ENCODE measurements around the gene AQP12A. TPM values are rescaled to one million over a fixed set of nuclear protein-coding genes. Genes with fewer than 3 reads are reported as not detected.
"Not testable (repeated sequence)": the region's sequence is repeated elsewhere in the genome, so short reads cannot be mapped to it uniquely, and the experiment has no call there.

The AQP12A gene
- not detected in 2 replicates for total RNA-seq
- long read RNA-seq = 0 reads

- not testable (repeated sequence) for H3K9me3 Mint-ChIP-seq; H3K27me3 Mint-ChIP-seq (ENCODE audit: low read depth); H3K4me3 Mint-ChIP-seq; H3K4me1 Mint-ChIP-seq; DNase-seq (ENCODE audit: low read depth, low spot score); H3K27ac Mint-ChIP-seq (ENCODE audit: unreplicated experiment); H3K36me3 Mint-ChIP-seq (ENCODE audit: low read depth)
Observed at GRCh38 chr2:240691631-240692420, at the start of gene AQP12A. AQP12A (plus strand) TSS chr2:240691866; CDS start chr2:240691914, 48 bp downstream.

GRCh38 chr2:240642061-240642805, 49.4 kb upstream of the AQP12A start:
- Mint-ChIP-seq H3K4me3 (no peak overlapping the region), H3K27ac (ENCODE audit: unreplicated experiment) (no peak overlapping the region), H3K9me3 (no peaks in the 10 kb centered on the region), H3K4me1 (no peaks in the 10 kb centered on the region), H3K27me3 (ENCODE audit: low read depth) (peaks cover 27% of the 10 kb centered on the region), H3K36me3 (ENCODE audit: low read depth) (no peaks in the 10 kb centered on the region)
- no peak for DNase-seq (ENCODE audit: low read depth, low spot score)
- no peak for TF ChIP-seq CTCF (conservative IDR thresholded peaks at IDR 0.05)

- no peak for DNase-seq (ENCODE audit: low read depth, low spot score)
- Mint-ChIP-seq H3K4me3 (no peak overlapping the region), H3K27ac (ENCODE audit: unreplicated experiment) (no peak overlapping the region), H3K27me3 (ENCODE audit: low read depth) (peaks cover 26% of the 10 kb centered on the region), H3K36me3 (ENCODE audit: low read depth) (no peaks in the 10 kb centered on the region), H3K9me3 (no peaks in the 10 kb centered on the region), H3K4me1 (no peaks in the 10 kb centered on the region)
- TF ChIP-seq CTCF (conservative IDR thresholded peaks at IDR 0.05) = no peak
Observed at GRCh38 chr2:240642806-240643092, 48.9 kb upstream of the AQP12A start.

- H3K4me3 Mint-ChIP-seq = no peak overlapping the region
- no peak overlapping the region for H3K27ac Mint-ChIP-seq (ENCODE audit: unreplicated experiment)
- peaks cover under 1% of the 10 kb centered on the region for H3K4me1 Mint-ChIP-seq
- TF ChIP-seq CTCF (conservative IDR thresholded peaks at IDR 0.05) = no peak
- peaks cover 21% of the 10 kb centered on the region for H3K27me3 Mint-ChIP-seq (ENCODE audit: low read depth)
- no peaks in the 10 kb centered on the region for H3K36me3 Mint-ChIP-seq (ENCODE audit: low read depth)
- H3K9me3 Mint-ChIP-seq = no peaks in the 10 kb centered on the region
- no peak for DNase-seq (ENCODE audit: low read depth, low spot score)
Observed at GRCh38 chr2:240643093-240643810, 48.4 kb upstream of the AQP12A start.

- Mint-ChIP-seq H3K9me3 (no peaks in the 10 kb centered on the region), H3K4me1 (peaks cover 5% of the 10 kb centered on the region), H3K27ac (ENCODE audit: unreplicated experiment) (no peak overlapping the region), H3K36me3 (ENCODE audit: low read depth) (no peaks in the 10 kb centered on the region), H3K4me3 (no peak overlapping the region), H3K27me3 (ENCODE audit: low read depth) (peaks cover 19% of the 10 kb centered on the region)
- TF ChIP-seq CTCF (conservative IDR thresholded peaks at IDR 0.05) = no peak
- DNase-seq (ENCODE audit: low read depth, low spot score) = no peak
Observed at GRCh38 chr2:240643811-240644150, 47.9 kb upstream of the AQP12A start.

Data from neural crest cell (in vitro differentiated cells).